HUES64 (cell line): ENCODE results near the gene CLCF1.

Source experiments
- H3K27ac ChIP-seq: 2 replicates; pipeline ENCODE4 v1.7.0; 2013; ENCODE audit warnings: low read depth, low read length, inconsistent platforms
- H3K27me3 ChIP-seq: 2 replicates; pipeline ENCODE4 v1.6.1; 2013; ENCODE audit warnings: mild to moderate bottlenecking, low read length; ENCODE audit not compliant: insufficient read depth
- H3K36me3 ChIP-seq: 2 replicates; pipeline ENCODE4 v1.6.1; 2013; ENCODE audit warnings: mild to moderate bottlenecking, low read length; ENCODE audit not compliant: insufficient read depth
- H3K4me1 ChIP-seq: 2 replicates; pipeline ENCODE4 v1.6.1; 2013; ENCODE audit warnings: mild to moderate bottlenecking, low read length, moderate library complexity; ENCODE audit not compliant: insufficient read depth
- H3K4me3 ChIP-seq: 2 replicates; pipeline ENCODE4 v1.5.1; 2013; ENCODE audit warnings: mild to moderate bottlenecking, low read length, moderate library complexity
- H3K9ac ChIP-seq: 2 replicates; pipeline ENCODE4 v1.6.1; 2013; ENCODE audit warnings: mild to moderate bottlenecking, low read depth, low read length
- H3K9me3 ChIP-seq: 2 replicates; pipeline ENCODE4 v1.6.1; 2013; ENCODE audit warnings: low read depth, low read length; ENCODE audit not compliant: insufficient read depth
- WGBS: fragments of 150-250, 120-280 bp; methylation state at CpG from one replicate; pipeline ENCODE4 v1.1.7; 2013; ENCODE audit warnings: missing lambda C conversion rate; 5-methylcytosine and 5-hydroxymethylcytosine counted together

Gene CLCF1

GRCh38 chr11:67370351-67371076 lies 2.9 kb downstream of the CLCF1 start:
- WGBS = 55% methylated on average over 14 of the region's 14 CpGs
- no peaks in the 10 kb centered on the region for H3K9me3 ChIP-seq
- no peak overlapping the region for H3K9ac ChIP-seq
- peaks cover 29% of the 10 kb centered on the region for H3K4me1 ChIP-seq
- H3K4me3 ChIP-seq = no peak overlapping the region
- H3K27me3 ChIP-seq = peaks cover 34% of the 10 kb centered on the region
- no peaks in the 10 kb centered on the region for H3K36me3 ChIP-seq
- H3K27ac ChIP-seq = no peak overlapping the region

- peaks cover 29% of the 10 kb centered on the region for H3K4me1 ChIP-seq
- H3K27ac ChIP-seq = no peak overlapping the region
- no peaks in the 10 kb centered on the region for H3K36me3 ChIP-seq
- no peak overlapping the region for H3K9ac ChIP-seq
- WGBS = 61% methylated on average over 12 of the region's 12 CpGs
- H3K4me3 ChIP-seq = no peak overlapping the region
- peaks cover 33% of the 10 kb centered on the region for H3K27me3 ChIP-seq
- H3K9me3 ChIP-seq = no peaks in the 10 kb centered on the region
Measured at GRCh38 chr11:67369801-67370284, 3.6 kb downstream of the CLCF1 start.

GRCh38 chr11:67369275-67369674 lies 4.1 kb downstream of the CLCF1 start:
- H3K27me3 ChIP-seq = peaks cover 28% of the 10 kb centered on the region
- no peaks in the 10 kb centered on the region for H3K9me3 ChIP-seq
- H3K9ac ChIP-seq = no peak overlapping the region
- 92% methylated on average over 8 of the region's 8 CpGs for WGBS
- no peaks in the 10 kb centered on the region for H3K36me3 ChIP-seq
- peaks cover 25% of the 10 kb centered on the region for H3K4me1 ChIP-seq
- no peak overlapping the region for H3K4me3 ChIP-seq
- no peak overlapping the region for H3K27ac ChIP-seq

DNA sequence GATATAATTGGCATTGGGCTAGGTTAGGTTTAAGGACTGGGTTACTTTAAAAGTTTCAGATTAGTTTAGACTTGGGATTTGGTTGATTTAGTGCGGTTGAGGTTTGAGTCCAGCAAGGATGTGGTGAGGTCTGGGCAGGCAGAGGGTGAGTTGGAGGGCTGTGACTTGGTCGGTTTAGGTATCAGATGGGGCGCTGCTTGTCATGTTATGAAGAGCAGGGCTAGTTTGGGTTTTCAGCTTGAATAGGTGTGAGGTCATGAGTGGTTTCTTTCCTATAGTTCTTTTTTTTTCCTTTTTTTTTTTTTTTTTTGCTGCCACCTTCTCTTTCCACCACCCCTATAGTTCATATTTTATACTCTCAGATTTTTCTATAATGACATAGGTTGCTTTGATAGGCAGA lies 4.8 kb downstream of the CLCF1 start:
- Histone ChIP-seq H3K36me3 (no peaks in the 10 kb centered on the region), H3K4me1 (peaks cover 25% of the 10 kb centered on the region)

DNA sequence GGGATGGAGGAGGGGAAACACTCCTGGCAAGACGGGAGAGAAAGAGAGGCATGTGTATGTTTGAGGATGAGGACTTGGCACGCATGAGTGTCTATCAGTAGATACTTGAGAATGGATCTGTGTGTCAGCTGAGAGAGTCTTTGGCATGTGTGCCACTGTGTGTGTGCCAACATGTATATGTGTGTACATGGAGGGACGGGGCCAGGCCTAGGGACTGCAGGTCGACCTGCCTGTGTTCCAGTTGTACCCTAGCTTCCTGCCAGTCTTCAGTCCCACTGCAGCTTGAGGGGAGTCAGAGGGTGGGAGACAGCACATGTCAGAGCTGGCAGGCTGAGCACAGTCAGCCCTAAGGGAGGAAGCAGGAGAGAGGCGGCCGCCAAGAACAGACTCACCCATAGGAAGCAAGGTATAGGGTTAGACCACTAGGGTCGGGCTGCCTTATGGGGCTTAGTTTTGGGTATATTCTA lies 5.6 kb downstream of the CLCF1 start:
- no peaks in the 10 kb centered on the region for H3K36me3 ChIP-seq
- H3K4me3 ChIP-seq = no peak overlapping the region
- H3K27me3 ChIP-seq = peaks cover 27% of the 10 kb centered on the region
- H3K9me3 ChIP-seq = no peaks in the 10 kb centered on the region
- no peak overlapping the region for H3K27ac ChIP-seq
- H3K9ac ChIP-seq = no peak overlapping the region
- H3K4me1 ChIP-seq = peaks cover 25% of the 10 kb centered on the region
- WGBS = 84% methylated on average over 7 of the region's 7 CpGs

More for the DNA sequence above, 4.8 kb downstream of the CLCF1 start:
- 93% methylated on average over 3 of the region's 3 CpGs for WGBS
- peaks cover 27% of the 10 kb centered on the region for H3K27me3 ChIP-seq
- H3K27ac ChIP-seq = no peak overlapping the region
- H3K9me3 ChIP-seq = no peaks in the 10 kb centered on the region
- H3K9ac ChIP-seq = no peak overlapping the region
- H3K4me3 ChIP-seq = no peak overlapping the region

- no peak overlapping the region for H3K27ac ChIP-seq
- H3K4me1 ChIP-seq = peaks cover 24% of the 10 kb centered on the region
- H3K9me3 ChIP-seq = no peaks in the 10 kb centered on the region
- no peak overlapping the region for H3K4me3 ChIP-seq
- peaks cover 25% of the 10 kb centered on the region for H3K27me3 ChIP-seq
- no peak overlapping the region for H3K9ac ChIP-seq
- H3K36me3 ChIP-seq = no peaks in the 10 kb centered on the region
- WGBS = 88% methylated on average over 25 of the region's 25 CpGs
Measured at GRCh38 chr11:67366961-67367760, 6.2 kb downstream of the CLCF1 start.

- Histone ChIP-seq H3K27ac (no peak overlapping the region), H3K27me3 (peaks cover 19% of the 10 kb centered on the region; the same call in 1 of the 2 replicates), H3K36me3 (no peaks in the 10 kb centered on the region), H3K9ac (no peak overlapping the region), H3K4me1 (peaks cover 18% of the 10 kb centered on the region), H3K9me3 (no peaks in the 10 kb centered on the region), H3K4me3 (no peak overlapping the region)
- 80% methylated on average over 7 of the region's 8 CpGs for WGBS
Measured at GRCh38 chr11:67366546-67366945, 6.9 kb downstream of the CLCF1 start.

DNA sequence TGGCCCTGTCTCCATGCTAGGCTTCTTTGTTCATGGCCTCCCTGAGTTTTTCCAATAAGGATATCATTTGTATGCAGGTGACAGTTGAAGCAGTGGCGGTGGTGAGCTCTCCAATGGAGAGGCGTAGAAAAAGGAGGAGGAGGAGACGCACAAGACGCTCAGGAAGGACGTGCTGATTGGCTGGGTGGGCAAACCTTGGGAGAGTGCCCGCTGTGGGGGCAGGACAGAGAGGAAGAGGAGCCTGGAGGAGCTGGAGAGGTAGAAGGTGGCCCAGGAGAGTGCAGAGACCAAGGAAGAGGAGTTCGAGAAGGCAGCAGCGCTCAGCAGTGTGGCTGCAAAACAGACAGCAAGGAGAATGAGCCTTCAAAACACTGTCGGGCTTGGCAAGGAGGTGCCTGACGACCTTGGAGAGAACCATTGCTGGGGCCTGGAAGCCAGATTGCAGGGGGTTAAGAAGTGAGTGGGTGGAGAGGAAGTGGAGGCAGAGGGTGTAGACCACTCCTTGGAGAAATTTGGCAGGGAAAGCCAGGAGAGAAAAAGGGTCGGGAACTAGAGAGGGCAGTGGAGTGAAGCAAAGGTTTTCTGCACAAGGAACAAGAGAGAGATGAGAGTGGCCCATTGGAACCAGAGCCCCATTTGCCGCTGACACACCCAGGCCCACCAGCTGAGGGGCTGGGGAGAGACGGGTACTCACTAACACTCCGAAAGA lies 7.5 kb downstream of the CLCF1 start:
- 71% methylated on average over 14 of the region's 14 CpGs for WGBS
- peaks cover 12% of the 10 kb centered on the region for H3K4me1 ChIP-seq

GRCh38 chr11:67364783-67365722 lies 8.3 kb downstream of the CLCF1 start:
- Histone ChIP-seq H3K4me1 (peaks cover 6% of the 10 kb centered on the region), H3K27ac (no peak overlapping the region), H3K27me3 (peaks cover 9% of the 10 kb centered on the region; the same call in 1 of the 2 replicates), H3K9ac (no peak overlapping the region), H3K9me3 (no peaks in the 10 kb centered on the region), H3K4me3 (no peak overlapping the region), H3K36me3 (no peaks in the 10 kb centered on the region)
- 91% methylated on average over 24 of the region's 24 CpGs for WGBS

More for the DNA sequence above, 7.5 kb downstream of the CLCF1 start:
- H3K27me3 ChIP-seq = peaks cover 13% of the 10 kb centered on the region; the same call in 1 of the 2 replicates
- H3K9ac ChIP-seq = no peak overlapping the region
- H3K4me3 ChIP-seq = no peak overlapping the region
- H3K9me3 ChIP-seq = no peaks in the 10 kb centered on the region
- no peaks in the 10 kb centered on the region for H3K36me3 ChIP-seq
- H3K27ac ChIP-seq = no peak overlapping the region

- H3K9ac ChIP-seq = no peak overlapping the region
- peaks cover under 1% of the 10 kb centered on the region; the same call in 1 of the 2 replicates for H3K27me3 ChIP-seq
- WGBS = 89% methylated on average over 3 of the region's 3 CpGs
Measured at GRCh38 chr11:67364169-67364568, 9.2 kb downstream of the CLCF1 start.

More at GRCh38 chr11:67364169-67364568, 9.2 kb downstream of the CLCF1 start:
- Histone ChIP-seq H3K36me3 (no peaks in the 10 kb centered on the region), H3K27ac (no peak overlapping the region), H3K9me3 (no peaks in the 10 kb centered on the region), H3K4me3 (no peak overlapping the region), H3K4me1 (no peaks in the 10 kb centered on the region; the same call in none of the 2 replicates)
